Measurements from ENCODE around the gene GPR35.
"Not testable (repeated sequence)": the region's sequence is repeated elsewhere in the genome, so short reads cannot be mapped to it uniquely, and the experiment has no call there.

Gene GPR35

GRCh38 chr2:240603846-240604245 is 21.4 kb upstream of the GPR35 start:
- no peak for DNase-seq

- no peak for DNase-seq
These were observed 20.9 kb upstream of the GPR35 start for GRCh38 chr2:240604291-240604938.

DNA sequence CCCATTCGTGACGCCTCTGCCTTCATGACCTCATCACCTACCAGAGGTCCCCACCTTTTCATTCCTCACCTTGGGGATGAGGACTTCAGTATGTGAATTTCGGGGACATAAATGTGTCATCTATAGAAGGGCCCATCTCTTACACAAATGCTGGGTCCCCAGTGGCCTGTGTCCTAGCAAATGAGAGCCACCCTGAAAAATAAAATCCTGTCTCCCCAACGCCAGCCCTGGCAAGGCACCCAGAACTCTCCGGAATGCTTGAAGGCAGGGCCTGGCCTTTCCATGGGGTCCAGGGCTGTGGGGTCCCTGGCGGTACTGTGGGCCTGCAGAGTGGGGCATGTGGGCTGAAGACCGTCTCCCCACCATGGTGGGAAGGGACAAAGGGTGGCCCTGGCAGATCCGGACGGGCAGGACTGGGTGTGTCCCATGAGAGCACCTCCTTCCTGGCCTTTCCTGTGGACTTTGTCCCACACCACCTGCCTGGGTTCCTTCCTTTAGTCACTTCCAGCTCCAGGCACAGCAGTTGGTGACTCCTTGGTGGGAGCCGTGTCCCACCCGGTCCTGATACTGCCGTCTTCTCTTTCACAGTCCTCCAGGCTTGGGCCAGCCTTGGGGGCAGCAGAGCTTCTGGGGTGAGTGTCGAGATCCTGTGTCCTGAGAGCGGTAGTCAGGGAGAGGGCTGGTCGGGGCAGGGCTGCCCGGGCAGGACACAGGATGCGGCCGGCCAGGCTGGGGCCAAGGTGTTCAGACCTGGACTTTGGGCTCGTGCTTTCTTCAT is 20.2 kb upstream of the GPR35 start:
- DNase-seq: no peak

DNA sequence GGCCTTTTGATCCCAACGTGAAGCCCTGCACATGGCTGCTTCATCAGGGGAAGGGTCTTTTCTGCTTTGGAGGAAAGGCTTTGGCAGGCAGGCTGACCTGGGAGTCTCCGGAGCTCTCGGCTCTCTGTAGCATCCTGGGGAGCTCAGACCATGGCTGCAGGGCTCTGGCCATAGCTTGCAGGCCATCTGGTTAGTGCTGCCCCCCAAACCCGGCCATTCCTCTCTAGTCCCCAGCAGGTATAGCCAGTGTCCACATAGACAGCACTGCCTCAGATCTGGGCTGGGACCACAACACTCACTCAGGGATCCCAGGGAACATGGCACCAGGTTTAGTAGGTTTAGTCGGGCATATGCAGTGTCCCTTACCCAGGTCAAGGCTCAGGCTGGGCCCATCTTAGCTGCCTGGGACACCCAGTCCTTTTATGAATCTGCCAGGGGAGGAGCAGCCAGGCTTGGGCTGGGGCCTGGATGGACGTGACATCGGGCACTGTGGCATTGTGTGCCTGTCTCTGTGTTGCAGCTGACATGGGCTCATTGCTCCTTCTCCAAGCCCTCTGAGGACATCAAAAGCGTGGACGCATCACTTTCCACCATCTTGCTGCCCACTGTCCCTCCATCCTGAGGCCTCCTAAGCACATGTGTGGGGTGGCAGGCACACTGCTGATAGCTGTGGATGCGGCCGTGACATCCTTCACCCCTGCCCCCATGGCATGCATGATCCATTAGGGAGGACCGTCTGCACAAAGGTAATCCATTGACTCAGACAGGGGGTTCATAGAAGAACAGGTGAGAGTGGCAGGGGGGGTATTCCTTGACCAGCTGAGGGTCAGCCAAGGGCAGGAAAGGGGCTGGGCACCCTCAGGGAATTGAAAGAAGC is 19.2 kb upstream of the GPR35 start:
- no peak for DNase-seq

GRCh38 chr2:240611601-240612210 is 13.6 kb upstream of the GPR35 start:
- no peak for DNase-seq

DNA sequence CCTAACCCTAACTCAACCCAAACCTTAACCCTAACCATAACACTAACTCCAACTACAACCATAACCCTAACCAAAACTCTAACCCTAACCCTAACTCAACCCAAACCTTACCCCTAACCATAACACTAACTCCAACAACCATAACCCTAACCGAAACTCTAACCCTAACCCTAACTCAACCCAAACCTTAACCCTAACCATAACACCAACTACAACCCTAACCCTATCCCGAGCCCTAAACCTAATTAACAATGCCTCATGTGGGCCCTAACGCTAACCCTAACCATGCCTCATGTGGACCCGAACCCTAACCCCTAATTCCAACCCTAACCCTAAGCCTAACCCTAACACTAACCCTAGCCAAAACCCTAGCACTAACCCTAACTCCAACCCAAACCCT is 11.5 kb upstream of the GPR35 start:
- no peak for DNase-seq

- no peak for DNase-seq
These were observed 10.9 kb upstream of the GPR35 start for GRCh38 chr2:240614391-240614790.

DNA sequence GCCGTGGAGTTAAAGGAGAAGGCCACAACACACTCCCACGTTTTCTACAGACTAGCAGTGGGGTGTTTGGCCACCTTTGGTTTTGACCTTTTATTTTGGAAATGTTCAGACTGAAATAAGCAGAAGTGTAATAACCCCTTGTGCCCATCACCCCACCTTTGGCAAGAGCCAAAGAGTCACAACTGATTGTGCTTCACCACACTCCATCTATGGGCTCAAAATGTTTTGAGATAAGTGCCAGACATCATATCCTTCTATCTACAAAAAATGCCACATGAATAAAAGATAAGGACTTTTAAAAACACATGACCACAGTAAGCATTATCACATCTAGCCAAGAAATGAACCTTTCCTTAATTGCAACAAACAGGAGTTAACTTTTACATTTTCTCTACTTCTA is 9.9 kb upstream of the GPR35 start:
- no peak for DNase-seq

DNA sequence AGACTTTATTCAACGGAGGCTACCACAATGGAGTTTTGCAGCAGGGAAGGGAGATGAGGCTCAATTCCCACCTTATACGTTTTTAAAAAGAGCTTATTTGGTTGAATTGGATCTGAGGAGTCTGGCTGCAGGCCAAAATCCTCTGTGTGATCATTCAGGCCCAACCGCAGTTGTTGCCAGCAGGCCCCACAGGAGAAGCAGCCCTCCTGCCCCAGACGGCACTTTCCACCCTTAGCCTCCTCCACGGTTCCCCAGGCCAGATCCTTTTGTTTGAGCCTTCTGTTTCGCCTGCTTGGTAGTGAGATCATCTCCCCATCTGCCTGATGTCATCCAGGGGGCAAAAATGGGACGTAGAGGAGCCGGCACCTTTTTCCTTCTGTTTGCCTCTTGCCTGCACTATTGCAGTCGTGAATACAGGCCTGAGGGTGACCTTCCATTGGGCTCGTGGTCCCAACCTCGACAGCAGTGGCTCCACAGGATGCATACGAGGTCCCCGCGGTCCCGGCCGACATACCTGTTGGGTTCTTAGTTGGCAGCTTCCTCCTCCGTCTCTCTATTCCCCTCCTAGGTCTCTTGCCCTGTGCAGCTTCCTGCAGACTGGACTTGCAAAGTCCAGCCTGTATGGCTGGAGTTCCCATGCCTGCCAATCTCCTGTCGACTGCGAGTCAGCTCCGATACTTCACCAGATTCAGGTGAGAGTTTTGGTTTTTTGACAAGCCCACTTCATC is 9.3 kb upstream of the GPR35 start:
- peak; percentile 43 for DNase-seq

- DNase-seq: not testable (repeated sequence)
These were observed 8.2 kb upstream of the GPR35 start for GRCh38 chr2:240616860-240617666.

- no peak for DNase-seq
These were observed 6.5 kb upstream of the GPR35 start for GRCh38 chr2:240618776-240619175.

DNA sequence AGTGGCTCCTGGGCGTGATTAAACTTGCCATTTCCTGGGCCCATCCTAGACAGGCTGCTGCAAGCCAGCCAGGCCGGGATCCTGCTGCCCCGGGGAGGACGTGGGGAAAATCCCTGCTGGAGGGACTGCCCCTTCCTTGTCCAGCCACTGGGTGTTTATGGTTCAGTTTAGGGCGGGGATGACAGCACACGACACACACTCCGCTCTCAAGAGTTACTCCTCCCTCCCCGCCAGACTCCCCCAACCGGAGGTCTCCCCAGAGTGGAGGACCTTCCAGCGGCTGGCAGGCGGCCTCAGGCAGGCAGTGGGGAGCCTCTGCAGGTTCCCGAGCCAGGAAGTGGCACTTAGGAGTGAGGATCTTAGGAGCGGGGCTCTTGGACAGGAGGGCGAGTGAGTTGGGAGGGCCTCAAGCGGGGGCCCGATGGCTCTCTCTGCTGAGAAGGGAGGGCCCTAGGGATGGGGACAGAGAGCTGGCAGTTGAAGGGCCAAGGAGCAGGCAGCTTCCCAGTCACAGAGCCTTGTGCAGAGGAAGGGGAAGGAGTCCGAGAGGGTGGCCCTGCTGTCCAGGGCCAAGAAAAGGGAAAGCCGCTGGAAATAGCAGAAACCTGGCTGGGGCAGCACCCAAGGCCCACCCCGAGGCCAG is 5.7 kb upstream of the GPR35 start:
- DNase-seq: no peak

GRCh38 chr2:240620149-240620731 is 5.0 kb upstream of the GPR35 start:
- DNase-seq: no peak

DNA sequence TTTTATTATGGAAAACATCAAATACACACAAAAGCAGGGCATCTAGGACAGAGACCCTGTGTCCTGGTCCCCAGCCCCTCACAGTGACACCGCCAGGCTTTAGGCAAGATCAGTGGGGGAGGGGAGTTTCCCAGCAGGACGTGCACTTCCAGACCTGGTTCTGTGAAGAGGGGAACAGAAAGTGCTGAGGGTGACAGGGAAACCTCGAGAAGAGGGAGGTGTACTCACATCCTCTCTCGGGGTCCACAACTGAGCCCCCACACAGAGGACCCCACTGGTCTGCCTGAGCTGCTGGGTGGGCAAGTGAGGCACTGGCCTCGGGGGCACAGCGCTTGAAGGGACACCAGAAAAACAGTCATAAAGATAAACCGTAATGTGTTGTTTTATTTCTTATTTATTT is 4.4 kb upstream of the GPR35 start:
- DNase-seq: no peak

DNA sequence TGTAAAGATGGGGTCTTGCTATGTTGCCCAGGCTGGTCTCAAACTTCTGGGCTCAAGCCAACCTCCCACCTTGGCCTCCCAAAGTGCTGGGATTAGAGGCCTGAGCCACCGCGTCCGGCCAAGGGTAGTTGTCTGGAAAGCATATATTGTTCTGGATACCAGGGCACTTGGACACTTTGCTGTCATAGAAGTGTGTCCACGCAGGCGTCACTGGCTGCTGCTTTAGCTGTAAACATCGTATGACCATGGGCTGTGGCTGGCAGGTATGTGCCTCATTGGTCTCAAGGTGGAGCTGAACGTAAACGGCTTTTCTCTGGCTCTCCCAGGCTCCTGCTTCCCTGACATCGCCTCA is 3.2 kb upstream of the GPR35 start:
- DNase-seq: no peak

DNA sequence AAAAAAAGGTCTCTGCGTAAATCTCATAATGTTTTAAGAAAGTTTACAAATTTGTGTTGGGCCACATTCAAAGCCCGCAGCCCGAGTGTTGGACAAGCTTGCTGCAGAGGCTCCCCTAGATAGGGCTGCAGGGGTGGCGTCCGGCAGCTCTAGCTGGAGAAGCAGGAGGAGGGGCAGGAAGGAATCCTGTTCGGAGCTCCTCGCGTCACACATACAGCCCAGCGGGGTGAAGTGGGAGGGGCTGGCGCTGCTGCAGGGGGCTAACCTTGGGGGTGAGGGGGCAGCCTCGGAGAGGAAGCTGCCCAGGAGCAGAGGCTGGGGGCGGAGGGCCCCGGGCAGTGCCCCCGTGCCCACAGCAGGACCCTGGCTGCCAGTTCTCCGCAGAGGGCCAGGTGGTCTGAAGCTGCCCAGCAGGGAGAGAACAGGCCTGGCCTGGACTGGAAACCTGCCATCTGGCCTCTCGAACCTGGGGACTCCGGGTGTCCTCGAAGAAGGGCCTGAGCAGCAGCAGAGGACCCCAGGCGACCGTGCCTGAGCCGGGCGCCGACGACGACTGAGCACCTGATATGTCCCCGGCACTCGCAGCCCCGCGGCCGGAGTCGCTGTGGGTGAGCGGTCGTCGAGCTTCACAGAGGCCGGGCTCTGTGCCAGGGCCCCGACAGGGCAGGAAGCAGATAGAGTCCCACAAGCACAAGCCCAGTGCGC is 2.6 kb upstream of the GPR35 start:
- DNase-seq: no peak

DNA sequence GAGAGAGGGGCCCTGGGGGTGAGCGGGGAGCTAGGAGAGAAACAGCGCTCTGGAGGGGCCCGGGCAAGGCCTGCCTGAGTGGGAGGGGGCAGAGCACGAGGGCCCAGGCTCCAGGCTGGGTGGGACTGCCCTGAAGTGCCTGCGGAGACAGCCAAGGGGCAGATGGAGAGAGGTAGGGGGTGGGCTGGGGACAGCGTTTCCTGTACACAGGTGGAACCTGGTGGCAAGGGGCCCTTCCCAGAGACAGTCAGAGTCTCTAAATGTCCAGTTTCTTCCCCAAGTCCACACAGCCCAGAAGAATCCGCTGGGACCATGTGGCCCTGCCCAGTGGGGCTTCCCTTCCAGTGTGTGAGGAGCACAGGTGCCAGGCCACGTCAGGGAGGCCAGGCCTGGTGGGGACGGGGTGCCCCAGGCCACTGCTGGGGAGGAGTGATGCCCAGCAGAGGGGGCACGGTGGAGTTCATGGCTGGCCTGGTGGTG is 1.7 kb upstream of the GPR35 start:
- DNase-seq: no peak

DNA sequence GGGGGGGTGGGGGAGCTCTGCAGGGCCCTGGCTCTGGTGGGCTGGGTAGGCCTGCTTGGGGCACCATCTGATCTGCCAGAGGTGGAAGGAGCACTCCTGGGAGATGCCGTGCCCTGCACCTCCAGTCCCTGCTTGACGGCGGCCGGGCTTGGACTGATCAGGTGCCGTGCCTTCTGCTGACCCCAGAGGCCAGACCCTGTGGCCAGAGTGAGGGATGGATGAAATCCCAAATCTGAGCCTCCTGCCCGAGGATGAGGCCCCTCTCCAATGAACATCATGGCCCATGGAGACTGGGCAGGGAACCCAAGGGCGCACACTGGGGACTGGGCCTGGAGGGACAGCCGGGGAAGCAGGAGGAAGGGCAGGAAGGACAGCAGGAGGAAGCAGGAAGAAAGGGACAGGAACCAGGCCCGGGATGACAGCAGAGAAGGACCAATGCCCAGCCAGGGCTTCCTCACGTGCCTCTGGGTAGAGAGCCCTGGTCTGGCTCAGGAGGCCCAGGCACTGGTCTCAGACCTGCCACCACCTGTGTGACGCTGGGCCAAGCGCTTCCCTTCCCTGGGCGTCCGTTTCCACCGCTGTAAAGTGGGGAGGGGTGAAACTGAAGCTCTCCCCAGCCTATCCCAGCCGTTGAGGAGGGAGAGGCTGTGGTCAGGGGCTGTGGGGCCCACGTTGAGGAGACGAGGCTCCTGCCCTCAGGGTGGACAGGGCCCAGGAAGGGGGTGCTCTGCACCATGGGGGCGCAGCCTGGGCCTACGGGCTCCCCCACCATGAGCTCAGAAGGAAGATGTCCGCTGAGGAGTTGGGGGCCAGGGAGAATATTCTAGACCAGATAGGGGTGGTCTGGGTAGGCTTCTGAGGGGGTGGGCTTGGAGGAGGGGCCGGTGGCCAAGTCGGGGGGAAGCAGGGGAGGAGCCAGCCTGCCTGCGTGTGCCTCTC is 1.0 kb upstream of the GPR35 start:
- DNase-seq: no peak

Measured in NCI-H446 treated with DMSO at 0.1 percent for 48 hours (cell line).